Fibroblast of pulmonary artery (primary cell): ENCODE data around the gene KCNQ2.

Experiments
- DNase-seq: peaks from one replicate; pipeline ENCODE4 v3.0.0-alpha.2; 2010; ENCODE audit warnings: low read depth
- H3K4me3 ChIP-seq: replicated peaks from 2 replicates; pipeline ENCODE4 v1.5.1; 2011; ENCODE audit warnings: low read depth, mild to moderate bottlenecking, control low read depth, low read length, moderate library complexity
- CTCF ChIP-seq: IDR thresholded peaks from 2 replicates; pipeline ENCODE4 v1.5.1; 2011; ENCODE audit warnings: mild to moderate bottlenecking, control low read depth, low read length, inconsistent platforms; ENCODE audit errors: missing control alignments

Gene KCNQ2

GRCh38 chr20:63421094-63421692 lies 51.3 kb downstream of the KCNQ2 start:
- H3K4me3 ChIP-seq, result no peak overlapping the region
- DNase-seq, result no peak
- TF ChIP-seq CTCF, result no peak

- no peak overlapping the region for H3K4me3 ChIP-seq
- TF ChIP-seq CTCF, result no peak
- no peak for DNase-seq
Observed at GRCh38 chr20:63420359-63421093, 51.9 kb downstream of the KCNQ2 start.

GRCh38 chr20:63419299-63419698 lies 53.2 kb downstream of the KCNQ2 start:
- no peak for TF ChIP-seq CTCF

GRCh38 chr20:63418617-63419016 lies 53.8 kb downstream of the KCNQ2 start:
- H3K4me3 ChIP-seq, result no peak overlapping the region
- TF ChIP-seq CTCF, result no peak
- DNase-seq, result no peak

More at GRCh38 chr20:63419299-63419698, 53.2 kb downstream of the KCNQ2 start:
- no peak for DNase-seq
- no peak overlapping the region for H3K4me3 ChIP-seq

- no peak for DNase-seq
- TF ChIP-seq CTCF, result no peak
- H3K4me3 ChIP-seq, result no peak overlapping the region
Observed at GRCh38 chr20:63417738-63418120, 54.7 kb downstream of the KCNQ2 start.

- no peak for TF ChIP-seq CTCF
- H3K4me3 ChIP-seq, result no peak overlapping the region
- DNase-seq, result no peak
Observed at GRCh38 chr20:63417097-63417737, 55.2 kb downstream of the KCNQ2 start.
